Gastrocnemius medialis (tissue), 4 donors: ENCODE results near the gene NT5DC2. TPM values are rescaled to one million over a fixed set of nuclear protein-coding genes. Genes with fewer than 3 reads are reported as not detected.

Experiments
- ATAC-seq, 2 donors: fragments of 150-250 bp; one replicate each; pipeline ENCODE4 v1.9.1; 2016
- DNase-seq, 2 donors: peaks; one replicate each; pipeline ENCODE4 v3.0.0-alpha.2; 2019
- H3K27ac ChIP-seq, 4 donors: fragments of 200-600 bp; sonication (generic); 1 replicate in 1 of 4; 2 replicates in 3 of 4; pipeline ENCODE4 v1.5.1; 2016 to 2018; ENCODE audit warnings: mild to moderate bottlenecking in 2 of 4, moderate library complexity in 1 of 4
- H3K27me3 ChIP-seq, 3 donors: fragments of 200-600 bp; sonication (generic) in 2 of 3; 1 replicate in 1 of 3; 2 replicates in 2 of 3; pipeline versions ENCODE4 v1.5.1 to v1.6.0; 2016 to 2019; ENCODE audit warnings: mild to moderate bottlenecking in 1 of 3, moderate library complexity in 1 of 3
- H3K36me3 ChIP-seq, 2 donors: fragments of 200-600 bp; sonication (generic) in 1 of 2; one replicate each; pipeline ENCODE4 v1.5.1; 2017 to 2018
- H3K4me1 ChIP-seq, 2 donors: fragments of 200-600 bp; sonication (generic) in 1 of 2; one replicate each; pipeline ENCODE4 v1.5.1; 2016 to 2017; ENCODE audit warnings: mild to moderate bottlenecking in 2 of 2
- H3K4me3 ChIP-seq, 4 donors: fragments of 200-600 bp; sonication (generic) in 3 of 4; 1 replicate in 1 of 4; 2 replicates in 3 of 4; pipeline ENCODE4 v1.5.1; 2016 to 2019; ENCODE audit warnings: mild to moderate bottlenecking in 2 of 4
- H3K9me3 ChIP-seq, 3 donors: fragments of 200-600 bp; sonication (generic) in 2 of 3; 1 replicate in 1 of 3; 2 replicates in 2 of 3; pipeline ENCODE4 v1.5.1; 2016 to 2019
- CTCF ChIP-seq, 5 experiments: fragments of 450-650 bp in 3 of 5; fragments of 200-600 bp in 2 of 5; sonication (generic) in 2 of 5; IDR thresholded peaks in 4 of 5; conservative IDR thresholded peaks in 1 of 5; 1 replicate in 4 of 5; 2 replicates in 1 of 5; pipeline ENCODE4 v1.5.1; 2016 to 2019; ENCODE audit warnings: antibody characterized with exemption in 5 of 5, mild to moderate bottlenecking in 3 of 5, moderate library complexity in 3 of 5
- POLR2A ChIP-seq, 2 donors: fragments of 450-650 bp; IDR thresholded peaks; one replicate each; pipeline ENCODE4 v1.6.1; 2017; ENCODE audit warnings: antibody characterized with exemption in 2 of 2, mild to moderate bottlenecking in 2 of 2, moderate library complexity in 2 of 2
- in situ Hi-C, 4 donors: fragments of 200-750 bp; cut with MboI; loops; one replicate each; pipeline versions ENCODE4 v1.15.0 to v1.8.0; 2017; ENCODE audit warnings: low sequenced_read_pairs in 4 of 4
- intact Hi-C: fragments of 100-400 bp; cut with DNase I; formaldehyde crosslinking; loops from one replicate; pipeline ENCODE4 v1.15.1; 2023; ENCODE audit warnings: low total_unique reads
- total RNA-seq, 4 donors: library from RNA; depleted of rRNA; stranded (reverse); fragments of >200 nt; gene quantifications; one replicate each; pipeline versions ENCODE4 v1.1.0 to v1.2.3, GENCODE V29; 2016

Gene NT5DC2
- total RNA-seq, 4 donors from 2014 or later: 4.4 to 14.7 (median 8.1) TPM

GRCh38 chr3:52530918-52531826 lies 2.5 kb downstream of the NT5DC2 start:
- ATAC-seq: peak in 1 of 2 donors; percentile 30
- intact Hi-C loops (no loop called here), in situ Hi-C loops (no loop called here)
- peak; percentile 35 to 70 for DNase-seq
- Histone ChIP-seq H3K9me3 (no peaks in the 10 kb centered on the region), H3K36me3 (no peaks in the 10 kb centered on the region), H3K27ac (peak overlapping the region; percentile 57 to 77 (median 66)), H3K4me1 (peaks cover 37 to 45% of the 10 kb centered on the region in 2 donors), H3K27me3 (no peaks in the 10 kb centered on the region), H3K4me3 (no peak overlapping the region)
- TF ChIP-seq CTCF (IDR thresholded peaks at IDR 0.05 in 4 of 5, conservative IDR thresholded peaks at IDR 0.05 in 1 of 5) (no peak), POLR2A (IDR thresholded peaks at IDR 0.05) (no peak)

DNA sequence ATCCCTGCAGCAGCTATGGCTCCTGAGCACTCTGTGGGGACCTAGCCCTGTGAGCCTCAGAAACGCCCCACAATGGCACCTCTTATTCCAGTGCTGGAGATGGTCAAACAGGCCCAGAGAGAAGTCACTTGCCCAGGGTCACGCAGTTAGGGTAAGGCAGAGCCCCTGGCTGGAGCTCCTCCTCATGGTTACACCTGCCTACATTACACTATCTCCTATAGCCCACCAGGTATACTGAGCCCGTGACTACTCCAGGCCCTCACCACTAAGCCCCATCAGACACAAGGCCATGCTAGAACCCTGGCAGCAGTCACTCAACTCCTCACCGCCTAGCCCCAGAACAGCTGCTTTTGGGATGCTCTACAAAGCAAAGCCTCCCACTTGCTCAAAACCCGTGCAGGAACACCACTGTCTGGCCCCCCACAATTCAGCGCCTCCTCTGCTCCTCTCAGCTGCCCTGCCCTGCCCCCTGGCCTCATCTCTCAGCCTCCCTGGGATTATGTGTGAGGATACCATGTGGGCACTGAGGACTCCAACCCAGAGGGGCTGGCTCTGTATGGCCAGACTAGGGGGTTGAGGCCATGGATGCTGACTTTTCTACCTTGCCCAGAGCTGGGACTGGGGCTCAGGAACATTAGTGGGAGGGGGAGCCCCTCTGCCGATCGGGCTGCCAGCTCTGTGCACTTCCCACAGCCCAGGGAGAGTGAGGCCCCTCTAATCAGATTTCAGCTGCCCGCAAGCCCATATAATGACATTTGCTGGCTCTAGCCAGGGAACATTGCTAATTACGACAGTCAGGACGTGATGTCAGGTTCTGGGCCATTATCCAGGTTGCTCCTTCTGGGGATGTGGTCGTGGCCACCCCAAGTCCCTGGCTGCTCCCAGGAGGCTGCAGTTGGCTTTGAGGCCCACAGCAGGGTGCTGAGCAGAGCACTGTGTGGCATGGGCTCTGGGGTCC lies 4.0 kb downstream of the NT5DC2 start:
- TF ChIP-seq CTCF (IDR thresholded peaks at IDR 0.05 in 4 of 5, conservative IDR thresholded peaks at IDR 0.05 in 1 of 5) (no peak), POLR2A (IDR thresholded peaks at IDR 0.05) (peak in 1 of 2 donors; percentile 42)
- intact Hi-C loops: no loop called here
- Histone ChIP-seq H3K27me3 (no peaks in the 10 kb centered on the region), H3K36me3 (no peaks in the 10 kb centered on the region), H3K9me3 (no peaks in the 10 kb centered on the region), H3K4me1 (peaks cover 40 to 43% of the 10 kb centered on the region in 2 donors), H3K4me3 (no peak overlapping the region), H3K27ac (peak overlapping the region; percentile 57 to 77 (median 66))
- ATAC-seq: peak in 1 of 2 donors; percentile 37
- in situ Hi-C loops: no loop called here
- DNase-seq: peak in 1 of 2 donors; percentile 26

DNA sequence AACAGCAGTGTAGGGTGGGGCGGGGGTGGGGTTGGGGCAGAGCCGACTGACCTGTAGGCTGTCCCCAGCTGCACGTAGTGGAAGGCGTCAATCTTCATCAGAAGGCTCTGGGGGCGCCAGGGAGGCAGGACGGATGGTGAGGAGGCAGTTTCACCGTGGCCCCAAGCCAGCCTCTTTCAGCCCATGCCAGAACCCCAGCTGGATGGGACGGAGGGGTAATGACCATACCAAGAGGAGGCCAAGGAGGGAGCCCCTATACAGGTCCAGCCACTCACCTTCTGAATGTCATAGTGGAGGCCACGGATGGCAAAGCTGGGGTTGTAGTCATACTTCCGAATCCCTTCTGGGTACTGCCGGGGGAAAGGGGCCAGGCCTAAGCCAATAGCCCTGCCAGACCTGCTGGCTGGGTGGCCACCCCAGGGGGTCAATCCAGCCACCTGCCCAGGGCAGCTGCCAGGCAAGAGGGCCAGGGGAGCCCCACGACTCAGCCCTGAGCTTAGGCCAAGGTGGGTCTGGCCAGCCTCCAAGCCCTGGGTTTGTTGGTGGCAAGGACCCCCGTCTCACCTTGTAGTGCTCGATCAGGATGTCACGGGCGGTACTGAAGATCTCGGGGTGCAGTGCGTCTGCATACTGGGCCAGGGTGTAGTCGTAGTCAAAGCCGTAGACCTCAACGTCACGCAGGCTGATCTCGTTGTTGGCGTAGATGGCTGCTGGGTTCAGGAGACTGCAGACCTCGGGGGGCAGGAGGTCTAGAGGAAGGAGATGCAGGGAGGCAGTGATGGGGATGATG lies 4.9 kb downstream of the NT5DC2 start:
- Histone ChIP-seq H3K27me3 (no peaks in the 10 kb centered on the region), H3K27ac (peak overlapping the region in 3 of 4 donors; percentile 57 to 67 (median 65)), H3K4me1 (peaks cover 40% of the 10 kb centered on the region in 2 donors), H3K9me3 (no peaks in the 10 kb centered on the region), H3K36me3 (no peaks in the 10 kb centered on the region), H3K4me3 (no peak overlapping the region)
- TF ChIP-seq CTCF (IDR thresholded peaks at IDR 0.05 in 4 of 5, conservative IDR thresholded peaks at IDR 0.05 in 1 of 5) (no peak), POLR2A (IDR thresholded peaks at IDR 0.05) (no peak)
- in situ Hi-C loops (no loop called here), intact Hi-C loops (no loop called here)
- DNase-seq: peak in 1 of 2 donors; percentile 13
- no peak for ATAC-seq
